H1 (cell line): ENCODE data around the gene TAF6. TPM values are rescaled to one million over a fixed set of nuclear protein-coding genes. Genes with fewer than 3 reads are reported as not detected.

ENCODE experiments used
- CTCF ChIA-PET: fragments of 300-600 bp; sonication (Branson Sonifier 250); formaldehyde crosslinking; loops from one replicate; lab custom pipeline; 2021; ENCODE audit not compliant: partially characterized antibody; lab: Charles Lee
- POLR2A ChIA-PET: fragments of 300-600 bp; sonication (Branson Sonifier 250); formaldehyde crosslinking; loops from one replicate; lab custom pipeline; 2021; ENCODE audit warnings: inconsistent platforms; ENCODE audit not compliant: partially characterized antibody; lab: Charles Lee
- DNase-seq, 2 experiments: peaks; one replicate each; pipeline versions ENCODE4 v3.0.0 to v3.0.0-alpha.2; 2010 to 2022; ENCODE audit warnings: low spot score in 2 of 2, low read depth in 1 of 2, mixed read lengths in 1 of 2
- FAIRE-seq: peaks from 2 replicates; lab custom pipeline; 2011; peaks lifted over from hg19 to GRCh38; lab: Jason Lieb, UNC
- H2AFZ ChIP-seq: 2 replicates; pipeline ENCODE4 v1.8.1; 2012; ENCODE audit warnings: low read length, inconsistent platforms
- H2AK5ac ChIP-seq: 2 replicates; pipeline ENCODE4 v1.6.1; 2013; ENCODE audit warnings: low read depth, low read length
- H2BK120ac ChIP-seq: replicated peaks from 2 replicates; pipeline ENCODE3; 2013; ENCODE audit warnings: low read depth, low read length, inconsistent platforms
- H2BK12ac ChIP-seq: 2 replicates; pipeline ENCODE4 v1.6.1; 2013; ENCODE audit warnings: low read depth, low read length
- H2BK15ac ChIP-seq: 2 replicates; pipeline ENCODE4 v1.6.1; 2013; ENCODE audit warnings: low read length
- H2BK20ac ChIP-seq: 2 replicates; pipeline ENCODE4 v1.6.1; 2013; ENCODE audit warnings: low read length
- H2BK5ac ChIP-seq: 2 replicates; pipeline ENCODE4 v1.6.1; 2013; ENCODE audit warnings: low read depth, low read length
- H3K14ac ChIP-seq: 2 replicates; pipeline ENCODE4 v1.6.1; 2013; ENCODE audit warnings: inconsistent platforms; ENCODE audit not compliant: insufficient read length
- H3K18ac ChIP-seq: 2 replicates; pipeline ENCODE4 v1.6.1; 2013; ENCODE audit warnings: low read length; ENCODE audit errors: extremely low read depth
- H3K23ac ChIP-seq: 2 replicates; pipeline ENCODE4 v1.6.1; 2013; ENCODE audit warnings: inconsistent platforms; ENCODE audit not compliant: insufficient read length
- H3K23me2 ChIP-seq: 2 replicates; pipeline ENCODE4 v1.6.1; 2013; ENCODE audit warnings: low read depth, low read length
- H3K27ac ChIP-seq: 2 replicates; pipeline ENCODE4 v1.6.1; 2011; ENCODE audit warnings: low read depth, low read length, inconsistent platforms
- H3K27me3 ChIP-seq, 4 experiments: replicated peaks in 1 of 4; 1 replicate in 1 of 4; 2 replicates in 3 of 4; pipeline versions ENCODE4 v1.6.1 to v1.8.1; 2011 to 2013; ENCODE audit warnings: low read length in 3 of 4, mild to moderate bottlenecking in 3 of 4, inconsistent platforms in 2 of 4, mixed read lengths in 2 of 4, moderate library complexity in 1 of 4; ENCODE audit not compliant: control insufficient read depth in 3 of 4, insufficient read depth in 3 of 4; ENCODE audit errors: extremely low read depth in 1 of 4
- H3K36me3 ChIP-seq, 4 experiments: 2 replicates each; pipeline versions ENCODE4 v1.6.1 to v1.8.1; 2011 to 2013; ENCODE audit warnings: mild to moderate bottlenecking in 4 of 4, low read length in 3 of 4, moderate library complexity in 2 of 4, control low read depth in 1 of 4, inconsistent platforms in 1 of 4; ENCODE audit not compliant: insufficient read depth in 4 of 4, control insufficient read depth in 2 of 4
- H3K4ac ChIP-seq: replicated peaks from 2 replicates; pipeline ENCODE3; 2013; ENCODE audit warnings: low read length, low read depth, mixed read lengths, inconsistent platforms; ENCODE audit not compliant: insufficient read length
- H3K4me1 ChIP-seq, 4 experiments: replicated peaks in 1 of 4; 1 replicate in 1 of 4; 2 replicates in 3 of 4; pipeline versions ENCODE4 v1.6.1 to v1.8.1; 2011 to 2013; ENCODE audit warnings: low read length in 3 of 4, inconsistent platforms in 2 of 4, mixed read lengths in 1 of 4; ENCODE audit not compliant: insufficient read depth in 4 of 4, control insufficient read depth in 3 of 4
- H3K4me2 ChIP-seq, 2 experiments: 2 replicates each; pipeline versions ENCODE4 v1.6.1 to v1.8.1; 2011 to 2013; ENCODE audit warnings: low read depth in 2 of 2, low read length in 2 of 2, control low read depth in 1 of 2, inconsistent platforms in 1 of 2, mild to moderate bottlenecking in 1 of 2; ENCODE audit not compliant: insufficient read depth in 1 of 2
- H3K4me3 ChIP-seq, 4 experiments: fragments of 200-600, 300-600 bp in 1 of 4; sonication (generic), shearing (Covaris generic), sonication (Bioruptor Twin) in 1 of 4; 2 replicates each; pipeline versions ENCODE4 v1.5.1 to v1.8.1; 2011 to 2016; ENCODE audit warnings: low read length in 4 of 4, low read depth in 3 of 4, control low read depth in 2 of 4, inconsistent platforms in 2 of 4, mild to moderate bottlenecking in 2 of 4, mixed read lengths in 1 of 4, moderate library complexity in 1 of 4; ENCODE audit not compliant: insufficient read depth in 2 of 4; ENCODE audit errors: extremely low read depth in 1 of 4
- H3K56ac ChIP-seq: replicated peaks from 2 replicates; pipeline ENCODE3; 2013; ENCODE audit warnings: low read depth, mild to moderate bottlenecking, mixed read lengths, low read length, inconsistent platforms; ENCODE audit not compliant: insufficient read length
- H3K79me1 ChIP-seq: 2 replicates; pipeline ENCODE4 v1.6.1; 2013; ENCODE audit warnings: low read depth, low read length, control low read depth
- H3K79me2 ChIP-seq, 2 experiments: 2 replicates each; pipeline versions ENCODE4 v1.6.1 to v1.8.1; 2012 to 2013; ENCODE audit warnings: low read length in 2 of 2, mild to moderate bottlenecking in 2 of 2, inconsistent platforms in 1 of 2; ENCODE audit not compliant: insufficient read depth in 2 of 2, control insufficient read depth in 1 of 2
- H3K9ac ChIP-seq, 4 experiments: replicated peaks in 1 of 4; 1 replicate in 1 of 4; 2 replicates in 3 of 4; pipeline versions ENCODE4 v1.6.1 to v1.8.1; 2011 to 2013; ENCODE audit warnings: low read depth in 3 of 4, low read length in 3 of 4, control low read depth in 2 of 4, mild to moderate bottlenecking in 2 of 4, moderate library complexity in 2 of 4, inconsistent platforms in 1 of 4; ENCODE audit errors: extremely low read depth in 1 of 4
- H3K9me3 ChIP-seq, 2 experiments: 2 replicates each; pipeline versions ENCODE4 v1.6.1 to v1.8.1; 2012 to 2013; ENCODE audit warnings: mild to moderate bottlenecking in 2 of 2, moderate library complexity in 2 of 2, control low read depth in 1 of 2, inconsistent platforms in 1 of 2, low read depth in 1 of 2, low read length in 1 of 2, mixed read lengths in 1 of 2; ENCODE audit not compliant: insufficient read depth in 2 of 2
- H4K20me1 ChIP-seq, 2 experiments: replicated peaks in 1 of 2; 2 replicates each; pipeline versions ENCODE3 to v1.8.1; 2011 to 2013; ENCODE audit warnings: inconsistent platforms in 2 of 2, low read length in 2 of 2, mild to moderate bottlenecking in 1 of 2; ENCODE audit not compliant: insufficient read depth in 2 of 2, control insufficient read depth in 1 of 2
- H4K5ac ChIP-seq: 2 replicates; pipeline ENCODE4 v1.6.1; 2013; ENCODE audit warnings: low read length, low read depth, mixed read lengths, inconsistent platforms; ENCODE audit not compliant: insufficient read length
- H4K8ac ChIP-seq: 2 replicates; pipeline ENCODE4 v1.8.0; 2013; ENCODE audit warnings: mild to moderate bottlenecking, moderate library complexity, low read length, inconsistent platforms; ENCODE audit not compliant: insufficient read depth; ENCODE audit errors: extremely low read depth
- H4K91ac ChIP-seq: replicated peaks from 2 replicates; pipeline ENCODE3; 2013; ENCODE audit warnings: low read length, mixed read lengths, inconsistent platforms; ENCODE audit not compliant: insufficient read length
- GTF2F1 ChIP-seq: IDR thresholded peaks from 2 replicates; pipeline ENCODE4 v1.6.1; 2012; ENCODE audit warnings: low read depth, low read length, improper control_type of control experiment, borderline replicate concordance
- HDAC2 ChIP-seq, 2 experiments: fragments of 300-600 bp in 1 of 2; sonication (generic) in 1 of 2; IDR thresholded peaks; 2 replicates each; pipeline ENCODE4 v1.6.1; 2011 to 2012; ENCODE audit warnings: low read depth in 2 of 2, low read length in 2 of 2, mild to moderate bottlenecking in 2 of 2, moderate library complexity in 2 of 2, borderline replicate concordance in 1 of 2, inconsistent platforms in 1 of 2
- KDM5A ChIP-seq: fragments of 200-600 bp; IDR thresholded peaks from 2 replicates; pipeline ENCODE4 v1.7.1; 2012; ENCODE audit warnings: mild to moderate bottlenecking, low read length, inconsistent platforms, mixed read lengths
- POLR2A ChIP-seq, 2 experiments: IDR thresholded peaks; 1 replicate in 1 of 2; 2 replicates in 1 of 2; pipeline ENCODE4 v1.6.1; 2011; ENCODE audit warnings: low read depth in 2 of 2, low read length in 2 of 2, mild to moderate bottlenecking in 2 of 2; ENCODE audit errors: control extremely low read depth in 1 of 2
- POLR2AphosphoS5 ChIP-seq: IDR thresholded peaks from 2 replicates; pipeline ENCODE4 v1.6.1; 2011; ENCODE audit warnings: low read depth, low read length
- RBBP5 ChIP-seq: IDR thresholded peaks from 2 replicates; pipeline ENCODE4 v1.7.1; 2012; ENCODE audit warnings: low read depth, mild to moderate bottlenecking, inconsistent platforms, low read length, moderate library complexity, borderline replicate concordance
- SAP30 ChIP-seq: fragments of 300-600 bp; sonication (generic); IDR thresholded peaks from 2 replicates; pipeline ENCODE4 v1.7.1; 2012; ENCODE audit warnings: low read length, moderate library complexity, mild to moderate bottlenecking, inconsistent platforms; ENCODE audit not compliant: insufficient read depth, insufficient replicate concordance
- SP1 ChIP-seq: IDR thresholded peaks from 2 replicates; pipeline ENCODE4 v1.6.1; 2011; ENCODE audit warnings: low read depth, low read length
- TAF1 ChIP-seq: IDR thresholded peaks from 2 replicates; pipeline ENCODE4 v1.6.1; 2011; ENCODE audit warnings: mild to moderate bottlenecking, low read depth, low read length
- TCF12 ChIP-seq: IDR thresholded peaks from 2 replicates; pipeline ENCODE4 v1.6.1; 2011; ENCODE audit warnings: low read depth, mild to moderate bottlenecking, low read length
- YY1 ChIP-seq: IDR thresholded peaks from 2 replicates; pipeline ENCODE4 v1.6.1; 2011; ENCODE audit warnings: low read depth, mild to moderate bottlenecking, low read length
- WGBS, 2 experiments: shearing (Covaris generic) in 1 of 2; methylation state at CpG; one replicate each; pipeline versions ENCODE4 v1.1.6 to v1.1.7; 2013 to 2015; ENCODE audit warnings: low lambda C conversion rate in 2 of 2, mixed read lengths in 2 of 2, inconsistent platforms in 1 of 2, low coverage in 1 of 2, missing lambda C conversion rate in 1 of 2; ENCODE audit not compliant: insufficient replicate concordance in 2 of 2, insufficient coverage in 1 of 2, insufficient read length in 1 of 2; ENCODE audit errors: extremely low coverage in 1 of 2, missing lambda C conversion rate in 1 of 2; 5-methylcytosine and 5-hydroxymethylcytosine counted together
- polyA plus RNA-seq, 7 experiments: library from polyadenylated mRNA; depleted of rRNA in 3 of 7; stranded (reverse) in 5 of 7; unstranded in 2 of 7; fragments of >200 nt in 5 of 7; fragments of 200-250 nt in 2 of 7; gene quantifications; 1 replicate in 5 of 7; 2 replicates in 1 of 7; 4 replicates in 1 of 7; pipeline versions ENCODE4 v1.2.1 to v1.2.3, GENCODE V29; 2011 to 2013; ENCODE audit warnings: missing spikeins in 2 of 7, mixed read lengths in 2 of 7
- total RNA-seq: library from RNA; stranded (reverse); fragmentation: NEBNext Ultra II Directional; extraction: Animal tissue kit (Norgen Biotek cat#: 25700); gene quantifications from 2 replicates; pipeline ENCODE4 v1.2.1, GENCODE V29; 2021

The TAF6 gene
- total and polyA plus RNA-seq, 2 of the 8 experiments (the other 6 are each of a cell fraction or from before 2014, with no cell fraction given) = 66.7 to 101 TPM

DNA sequence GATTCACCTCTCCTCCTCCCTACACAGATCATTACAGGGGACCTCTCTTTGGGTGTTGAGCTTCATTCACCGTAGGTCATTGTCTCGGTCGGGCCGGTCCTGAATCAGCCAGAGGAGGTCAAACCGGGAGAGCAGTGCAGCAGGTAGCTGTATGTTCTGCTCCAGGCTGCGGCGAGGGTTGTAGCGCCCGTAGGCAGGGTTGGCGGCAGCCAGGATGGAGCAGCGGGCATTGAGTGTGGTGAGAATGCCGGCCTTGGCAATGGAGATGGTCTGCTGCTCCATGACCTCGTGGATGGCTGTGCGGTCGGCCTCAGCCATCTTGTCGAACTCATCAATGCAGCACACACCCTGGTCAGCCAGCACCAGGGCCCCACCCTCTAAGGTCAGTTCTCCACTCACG is 23.5 kb downstream of the TAF6 start:
- 93% methylated on average over 17 of the region's 17 CpGs; no CpG with 5 or more reads in 1 of the 2 experiments for whole genome bisulfite sequencing, 2 experiments
- Histone ChIP-seq H3K23ac (no peak overlapping the region), H2AK5ac (no peak overlapping the region), H2BK15ac (no peak overlapping the region), H3K4me2 (no peak overlapping the region), H2AFZ (no peak overlapping the region), H3K36me3 (peaks cover 84 to 91% (median 86%) of the 10 kb centered on the region in 4 experiments), H2BK12ac (no peak overlapping the region), H3K4me3 (no peak overlapping the region), H3K4me1 (peaks cover 0 to 8% (median 3%) of the 10 kb centered on the region in 4 experiments; a peak in 3 of 7 replicates), H3K56ac (no peak overlapping the region), H4K8ac (no peak overlapping the region; the same call in 1 of the 2 replicates), H3K23me2 (no peaks in the 10 kb centered on the region; the same call in 1 of the 2 replicates), H4K20me1 (peaks cover 26 to 41% of the 10 kb centered on the region in 2 experiments), H2BK5ac (no peak overlapping the region), H2BK20ac (no peak overlapping the region), H3K79me1 (peaks cover 17% of the 10 kb centered on the region), H3K27me3 (no peaks in the 10 kb centered on the region), H3K27ac (no peak overlapping the region), H3K9ac (no peak overlapping the region), H3K18ac (no peak overlapping the region), H3K9me3 (no peaks in the 10 kb centered on the region), H4K5ac (no peak overlapping the region), H3K4ac (no peak overlapping the region), H4K91ac (no peak overlapping the region), H3K79me2 (peaks cover 9 to 45% of the 10 kb centered on the region in 2 experiments), H2BK120ac (no peak overlapping the region), H3K14ac (no peak overlapping the region)
- DNase-seq (no peak), FAIRE-seq (no peak)
- no peak for TF ChIP-seq TCF12
- TF ChIP-seq SAP30 = no peak
- TF ChIP-seq TAF1 = no peak
- TF ChIP-seq KDM5A = no peak
- no peak for TF ChIP-seq HDAC2 (IDR thresholded peaks at IDR 0.05; ENCODE audit: borderline replicate concordance in 1 of 2, low read depth in 2 of 2, low read length in 2 of 2)
- no peak for TF ChIP-seq SP1
- TF ChIP-seq GTF2F1 = no peak
- no peak for TF ChIP-seq YY1
- TF ChIP-seq POLR2AphosphoS5 = peak; percentile 29; the same call in 1 of the 2 replicates
- peak; percentile 1 to 62; a peak in 1 of 3 replicates for TF ChIP-seq POLR2A (IDR thresholded peaks at IDR 0.05; ENCODE audit: control extremely low read depth in 1 of 2, low read depth in 2 of 2, low read length in 2 of 2)
- no peak for TF ChIP-seq RBBP5
- ChIA-PET CTCF (interaction anchor here (1.5 kb wide), 2 partner anchors 8 to 38 kb away, joined by 3 to 6 read pairs; no protein-coding TSS in a partner anchor), POLR2A (interaction anchor here (0.7 to 19.5 kb wide), 21 partner anchors 11 to 106 kb away, joined by 3 to 722 read pairs (median 4); partner anchors contain the start of genes AP4M1, CNPY4, COPS6 and LAMTOR4)
